CD14-positive monocyte (primary cell): ENCODE data around the gene RNF217. TPM values are rescaled to one million over a fixed set of nuclear protein-coding genes. Genes with fewer than 3 reads are reported as not detected.

Experiments used
- DNase-seq, 3 donors: peaks; one replicate each; pipeline ENCODE4 v3.0.0-alpha.2; 2011 to 2022
- H2AFZ ChIP-seq: 2 replicates; pipeline ENCODE4 v1.6.0; 2012; ENCODE audit warnings: mild to moderate bottlenecking, low read depth, low read length, inconsistent platforms; ENCODE audit not compliant: insufficient read depth, poor library complexity, severe bottlenecking
- H3K27ac ChIP-seq, 2 donors: 1 replicate in 1 of 2; 2 replicates in 1 of 2; pipeline ENCODE4 v1.5.1; 2012 to 2013; ENCODE audit warnings: low read length in 2 of 2, control low read depth in 1 of 2, inconsistent platforms in 1 of 2, low read depth in 1 of 2, mild to moderate bottlenecking in 1 of 2
- H3K27me3 ChIP-seq, 2 donors: one replicate each; pipeline versions ENCODE4 v1.6.0 to v1.6.1; 2011 to 2013; ENCODE audit warnings: low read length in 2 of 2; ENCODE audit not compliant: control insufficient read depth in 2 of 2, insufficient read depth in 2 of 2
- H3K36me3 ChIP-seq, 2 donors: replicated peaks in 1 of 2; 1 replicate in 1 of 2; 2 replicates in 1 of 2; pipeline versions ENCODE4 v1.5.1 to v1.6.1; 2012 to 2013; ENCODE audit warnings: low read length in 2 of 2, control low read depth in 1 of 2, inconsistent platforms in 1 of 2, mild to moderate bottlenecking in 1 of 2; ENCODE audit not compliant: insufficient read depth in 2 of 2, control insufficient read depth in 1 of 2
- H3K4me1 ChIP-seq, 2 donors: 1 replicate in 1 of 2; 2 replicates in 1 of 2; pipeline versions ENCODE4 v1.5.1 to v1.6.1; 2012 to 2013; ENCODE audit warnings: low read length in 2 of 2, control low read depth in 1 of 2, inconsistent platforms in 1 of 2, mild to moderate bottlenecking in 1 of 2, moderate library complexity in 1 of 2; ENCODE audit not compliant: insufficient read depth in 2 of 2, control insufficient read depth in 1 of 2
- H3K4me2 ChIP-seq: replicated peaks from 2 replicates; pipeline ENCODE3; 2012; ENCODE audit warnings: low read length, moderate library complexity, mild to moderate bottlenecking; ENCODE audit not compliant: poor library complexity, severe bottlenecking; ENCODE audit errors: extremely low read depth
- H3K4me3 ChIP-seq, 3 experiments: fragments of 200-600 bp in 1 of 3; sonication (generic) in 1 of 3; replicated peaks in 1 of 3; 1 replicate in 2 of 3; 2 replicates in 1 of 3; pipeline ENCODE4 v1.5.1; 2011 to 2013; ENCODE audit warnings: low read length in 3 of 3, mild to moderate bottlenecking in 3 of 3, control low read depth in 2 of 3, low read depth in 2 of 3, inconsistent platforms in 1 of 3, moderate library complexity in 1 of 3
- H3K79me2 ChIP-seq: 2 replicates; pipeline ENCODE4 v1.6.0; 2012; ENCODE audit warnings: mild to moderate bottlenecking, control low read depth, inconsistent platforms, low read length, moderate library complexity; ENCODE audit not compliant: insufficient read depth
- H3K9ac ChIP-seq: 2 replicates; pipeline ENCODE4 v1.6.0; 2017; ENCODE audit warnings: low read length, mild to moderate bottlenecking; ENCODE audit not compliant: insufficient read depth, poor library complexity, severe bottlenecking
- H3K9me3 ChIP-seq, 2 donors: replicated peaks in 1 of 2; 1 replicate in 1 of 2; 2 replicates in 1 of 2; pipeline versions ENCODE4 v1.5.1 to v1.6.1; 2012 to 2013; ENCODE audit warnings: low read length in 2 of 2, control low read depth in 1 of 2; ENCODE audit not compliant: control insufficient read depth in 1 of 2, insufficient read depth in 1 of 2
- H4K20me1 ChIP-seq: 2 replicates; pipeline ENCODE4 v1.6.0; 2012; ENCODE audit warnings: mild to moderate bottlenecking, low read length, control low read depth, moderate library complexity; ENCODE audit not compliant: insufficient read depth
- H3K27ac Mint-ChIP-seq, 7 donors: one replicate each; pipeline ENCODE4 v1.8.0; 2020; ENCODE audit warnings: mild to moderate bottlenecking in 7 of 7, mixed read lengths in 7 of 7, moderate library complexity in 6 of 7, inconsistent platforms in 2 of 7
- H3K27me3 Mint-ChIP-seq, 3 donors: one replicate each; pipeline ENCODE4 v1.8.0; 2021 to 2022; ENCODE audit warnings: low read depth in 3 of 3, mild to moderate bottlenecking in 3 of 3, mixed read lengths in 3 of 3, moderate library complexity in 3 of 3, inconsistent platforms in 1 of 3
- H3K36me3 Mint-ChIP-seq, 2 donors: one replicate each; pipeline ENCODE4 v1.8.0; 2020; ENCODE audit warnings: mixed read lengths in 2 of 2, inconsistent platforms in 1 of 2, mild to moderate bottlenecking in 1 of 2
- H3K4me1 Mint-ChIP-seq: one replicate; pipeline ENCODE4 v1.8.0; 2020; ENCODE audit warnings: mild to moderate bottlenecking, mixed read lengths
- H3K4me3 Mint-ChIP-seq, 2 donors: one replicate each; pipeline ENCODE4 v1.8.0; 2020; ENCODE audit warnings: mild to moderate bottlenecking in 2 of 2, mixed read lengths in 2 of 2, moderate library complexity in 1 of 2
- H3K9me3 Mint-ChIP-seq, 7 donors: one replicate each; pipeline ENCODE4 v1.8.0; 2020 to 2022; ENCODE audit warnings: mixed read lengths in 7 of 7, mild to moderate bottlenecking in 6 of 7, moderate library complexity in 6 of 7, inconsistent platforms in 2 of 7
- WGBS: methylation state at CpG from one replicate; pipeline ENCODE4 v1.1.5; 2013; ENCODE audit warnings: missing lambda C conversion rate; ENCODE audit not compliant: insufficient coverage; 5-methylcytosine and 5-hydroxymethylcytosine counted together
- intact Hi-C, 2 donors: fragments of 100-400 bp; cut with micrococcal nuclease; formaldehyde crosslinking; loops; one replicate each; pipeline versions ENCODE4 v1.15.0 to v1.15.1; 2023
- polyA plus RNA-seq, 3 donors: library from polyadenylated mRNA; depleted of rRNA in 1 of 3; unstranded in 2 of 3; stranded (reverse) in 1 of 3; fragments of 300-500 nt in 2 of 3; fragments of >200 nt in 1 of 3; fragmentation: Illumina TruSeq in 2 of 3; gene quantifications; 1 replicate in 2 of 3; 2 replicates in 1 of 3; pipeline ENCODE4 v1.2.3, GENCODE V29; 2012 to 2021
- TF ChIP-seq, protein P1 (sequence below): fragments of 200-600 bp; IDR thresholded peaks from one replicate; pipeline ENCODE4 v1.8.0; 2022; ENCODE audit warnings: antibody characterized with exemption, mild to moderate bottlenecking

Gene RNF217
- polyA plus RNA-seq, 3 donors = 2.2 to 11.6 (median 3.3) TPM

DNA sequence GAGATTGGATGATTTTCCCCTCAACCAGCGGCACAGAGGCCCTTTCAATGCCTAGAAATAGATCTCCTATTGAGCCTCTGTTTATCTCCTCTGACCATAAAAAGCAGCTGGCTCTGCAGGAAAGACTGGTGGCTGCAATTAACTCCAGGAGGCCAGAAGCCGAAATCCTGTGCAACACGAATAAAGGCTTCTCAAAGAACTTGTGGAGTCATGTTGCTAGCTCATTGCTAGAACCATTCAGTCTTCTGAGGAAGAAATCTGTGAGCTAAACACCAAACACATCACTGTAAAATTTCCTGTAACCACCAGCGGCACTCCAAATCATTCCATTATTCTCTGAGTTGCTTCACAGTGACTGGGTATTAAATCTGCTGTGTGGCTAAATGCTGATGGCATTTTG, 142.2 kb downstream of the RNF217 start:
- 81% methylated on average over 3 of the region's 4 CpGs for WGBS
- Mint-ChIP-seq H3K27ac (no peak overlapping the region), H3K4me3 (no peak overlapping the region)

DNA sequence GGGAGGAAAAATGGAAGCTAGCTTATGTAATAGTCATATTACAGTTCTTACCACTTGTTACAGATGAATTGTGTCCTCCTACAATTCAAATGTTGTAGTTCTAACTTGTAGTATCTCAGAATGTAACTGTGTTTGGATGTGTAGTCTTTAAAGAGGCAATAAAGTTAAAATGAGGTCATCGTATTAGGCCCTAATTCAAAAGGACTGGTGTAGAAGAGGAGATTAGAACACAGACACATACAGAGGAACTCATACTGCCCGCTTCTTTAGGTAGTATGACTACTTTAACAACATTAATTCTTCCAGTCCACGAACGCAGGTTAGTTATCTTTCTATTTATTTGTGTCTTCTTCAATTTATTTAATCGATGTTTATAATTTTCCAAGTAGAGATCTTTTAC, 144.8 kb downstream of the RNF217 start:
- no CpG with 5 or more reads among the region's 5 CpGs for WGBS
- Histone ChIP-seq H3K36me3 (no peaks in the 10 kb centered on the region), H3K9ac (no peak overlapping the region), H3K4me3 (no peak overlapping the region), H3K27me3 (no peaks in the 10 kb centered on the region), H2AFZ (no peak overlapping the region), H3K4me1 (peaks cover 2 to 11% of the 10 kb centered on the region in 2 donors), H3K4me2 (no peak overlapping the region), H3K9me3 (peaks cover 9 to 24% of the 10 kb centered on the region in 2 donors), H3K27ac (no peak overlapping the region), H3K79me2 (no peaks in the 10 kb centered on the region), H4K20me1 (no peaks in the 10 kb centered on the region)
- H3K4me1 Mint-ChIP-seq = peaks cover 10% of the 10 kb centered on the region
- TF ChIP-seq, protein P1, sequence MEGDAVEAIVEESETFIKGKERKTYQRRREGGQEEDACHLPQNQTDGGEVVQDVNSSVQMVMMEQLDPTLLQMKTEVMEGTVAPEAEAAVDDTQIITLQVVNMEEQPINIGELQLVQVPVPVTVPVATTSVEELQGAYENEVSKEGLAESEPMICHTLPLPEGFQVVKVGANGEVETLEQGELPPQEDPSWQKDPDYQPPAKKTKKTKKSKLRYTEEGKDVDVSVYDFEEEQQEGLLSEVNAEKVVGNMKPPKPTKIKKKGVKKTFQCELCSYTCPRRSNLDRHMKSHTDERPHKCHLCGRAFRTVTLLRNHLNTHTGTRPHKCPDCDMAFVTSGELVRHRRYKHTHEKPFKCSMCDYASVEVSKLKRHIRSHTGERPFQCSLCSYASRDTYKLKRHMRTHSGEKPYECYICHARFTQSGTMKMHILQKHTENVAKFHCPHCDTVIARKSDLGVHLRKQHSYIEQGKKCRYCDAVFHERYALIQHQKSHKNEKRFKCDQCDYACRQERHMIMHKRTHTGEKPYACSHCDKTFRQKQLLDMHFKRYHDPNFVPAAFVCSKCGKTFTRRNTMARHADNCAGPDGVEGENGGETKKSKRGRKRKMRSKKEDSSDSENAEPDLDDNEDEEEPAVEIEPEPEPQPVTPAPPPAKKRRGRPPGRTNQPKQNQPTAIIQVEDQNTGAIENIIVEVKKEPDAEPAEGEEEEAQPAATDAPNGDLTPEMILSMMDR = no peak
- H3K27ac Mint-ChIP-seq = no peak overlapping the region
- no peaks in the 10 kb centered on the region for H3K36me3 Mint-ChIP-seq
- H3K9me3 Mint-ChIP-seq = peaks cover 17 to 33% (median 24%) of the 10 kb centered on the region in 7 donors
- no peak overlapping the region for H3K4me3 Mint-ChIP-seq
- DNase-seq = no peak
- H3K27me3 Mint-ChIP-seq = no peaks in the 10 kb centered on the region
- intact Hi-C loops = no loop called here

More for the DNA sequence above, 142.2 kb downstream of the RNF217 start:
- DNase-seq = no peak
- Histone ChIP-seq H3K4me3 (no peak overlapping the region), H3K27ac (no peak overlapping the region), H3K79me2 (no peaks in the 10 kb centered on the region), H3K9me3 (no peaks in the 10 kb centered on the region), H3K27me3 (no peaks in the 10 kb centered on the region), H3K9ac (no peak overlapping the region), H4K20me1 (no peaks in the 10 kb centered on the region), H3K36me3 (no peaks in the 10 kb centered on the region), H3K4me1 (peaks cover 4 to 20% of the 10 kb centered on the region in 2 donors), H2AFZ (no peak overlapping the region), H3K4me2 (no peak overlapping the region)
- Mint-ChIP-seq H3K9me3 (peaks cover 1 to 9% (median 4%) of the 10 kb centered on the region in 7 donors), H3K36me3 (no peaks in the 10 kb centered on the region), H3K27me3 (peaks cover 0 to 7% (median 0%) of the 10 kb centered on the region in 3 donors), H3K4me1 (peaks cover 25% of the 10 kb centered on the region)
- intact Hi-C loops = no loop called here
- TF ChIP-seq, protein P1 = no peak
